Measurements from ENCODE around the gene CRISPLD2.

The CRISPLD2 gene

GRCh38 chr16:84940670-84941551 is 121.1 kb downstream of the CRISPLD2 start:
- DNase-seq: no peak

- DNase-seq: no peak
These were observed 122.1 kb downstream of the CRISPLD2 start for GRCh38 chr16:84941921-84942320.

GRCh38 chr16:84942786-84943185 is 123.0 kb downstream of the CRISPLD2 start:
- DNase-seq: no peak

- DNase-seq: no peak
These were observed 123.8 kb downstream of the CRISPLD2 start for GRCh38 chr16:84943620-84944019.

- DNase-seq: no peak
These were observed 127.2 kb downstream of the CRISPLD2 start for GRCh38 chr16:84947022-84947421.

GRCh38 chr16:84947996-84948850 is 128.4 kb downstream of the CRISPLD2 start:
- DNase-seq: no peak

GRCh38 chr16:84948851-84949610 is 129.2 kb downstream of the CRISPLD2 start:
- no peak for DNase-seq

- no peak for DNase-seq
These were observed 130.1 kb downstream of the CRISPLD2 start for GRCh38 chr16:84949772-84950436.

GRCh38 chr16:84950906-84951305 is 131.1 kb downstream of the CRISPLD2 start:
- DNase-seq: no peak

- DNase-seq: peak; percentile 38
These were observed 132.8 kb downstream of the CRISPLD2 start for GRCh38 chr16:84952335-84953189.

- DNase-seq: no peak
These were observed 133.5 kb downstream of the CRISPLD2 start for GRCh38 chr16:84953190-84953746.

GRCh38 chr16:84955427-84955826 is 135.6 kb downstream of the CRISPLD2 start:
- no peak for DNase-seq

GRCh38 chr16:84957192-84957591 is 137.4 kb downstream of the CRISPLD2 start:
- no peak for DNase-seq

- DNase-seq: no peak
These were observed 138.0 kb downstream of the CRISPLD2 start for GRCh38 chr16:84957792-84958191.
